Measurements from ENCODE around the gene MICB.
"Not testable (repeated sequence)": the region's sequence is repeated elsewhere in the genome, so short reads cannot be mapped to it uniquely, and the experiment has no call there.

Gene MICB

DNA sequence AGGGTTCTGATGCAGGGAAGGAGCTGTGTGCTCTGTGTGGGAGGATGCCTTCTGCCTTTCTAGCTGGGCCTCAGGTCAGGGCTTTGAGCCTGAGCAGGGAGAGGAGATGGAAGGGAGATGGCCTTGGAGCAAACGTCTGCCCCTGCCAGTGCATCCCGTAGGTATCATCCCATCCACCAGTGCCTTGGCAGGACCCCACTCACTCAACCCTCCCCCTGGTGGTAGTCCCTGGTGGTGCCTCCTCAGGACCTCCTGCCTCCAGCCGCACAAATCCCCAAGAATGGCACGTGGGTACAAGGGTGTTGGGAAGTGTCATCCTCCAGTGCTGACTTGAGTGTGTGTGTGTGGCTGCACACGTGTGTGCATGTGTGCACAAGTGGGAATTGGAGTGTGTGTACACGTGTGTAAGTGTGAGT is 23.1 kb upstream of the MICB start:
- DNase-seq (ENCODE audit: low spot score) = no peak

DNA sequence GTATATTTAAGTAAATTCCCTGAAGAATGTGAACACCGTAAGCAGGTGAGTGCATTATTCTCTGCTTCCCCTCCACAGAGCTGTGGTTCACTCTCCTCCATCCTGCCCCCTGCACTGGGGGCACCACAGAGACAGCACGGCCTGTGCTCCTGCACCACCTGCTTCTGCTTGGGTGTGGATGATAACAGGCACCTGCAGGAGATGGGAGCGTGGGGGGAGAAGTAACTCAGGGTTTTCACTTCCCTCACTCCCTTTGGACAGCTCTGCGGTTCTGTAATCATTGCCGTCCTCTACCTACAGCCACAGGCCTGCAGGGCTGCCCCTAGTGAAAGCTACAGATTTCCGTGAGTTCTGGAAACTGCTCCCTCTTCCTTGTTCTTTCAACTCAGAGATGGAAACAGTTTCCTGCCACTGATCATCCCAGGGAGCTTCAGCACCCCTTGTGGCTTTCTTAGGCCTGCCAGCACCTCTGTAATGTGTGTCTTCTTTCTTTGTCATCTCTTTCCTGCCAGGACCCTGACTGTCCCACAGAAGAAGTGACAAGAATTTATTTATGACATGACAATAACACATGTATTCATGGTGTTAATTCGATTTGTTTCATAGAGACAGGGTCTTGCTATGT is 21.3 kb upstream of the MICB start:
- no peak for DNase-seq (ENCODE audit: low spot score)

DNA sequence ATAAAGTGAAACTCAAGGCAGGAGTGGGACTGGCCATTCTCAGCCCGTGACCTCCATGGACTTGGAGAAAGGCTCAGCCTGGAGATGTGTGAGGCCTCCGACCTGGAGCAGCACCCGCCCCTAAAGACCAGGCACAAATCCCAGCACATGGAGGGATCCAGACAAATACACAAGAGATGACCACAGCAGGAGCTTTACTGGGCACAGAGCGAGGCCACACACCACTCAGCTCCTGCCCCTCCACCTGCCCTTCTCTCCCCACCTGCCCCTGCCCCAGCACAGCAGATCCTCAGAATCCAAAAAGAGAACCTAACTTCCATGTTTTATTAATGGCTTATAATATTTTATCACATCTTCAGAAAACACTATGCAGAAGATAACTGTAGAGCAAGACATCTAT is 20.4 kb upstream of the MICB start:
- DNase-seq (ENCODE audit: low spot score) = no peak

DNA sequence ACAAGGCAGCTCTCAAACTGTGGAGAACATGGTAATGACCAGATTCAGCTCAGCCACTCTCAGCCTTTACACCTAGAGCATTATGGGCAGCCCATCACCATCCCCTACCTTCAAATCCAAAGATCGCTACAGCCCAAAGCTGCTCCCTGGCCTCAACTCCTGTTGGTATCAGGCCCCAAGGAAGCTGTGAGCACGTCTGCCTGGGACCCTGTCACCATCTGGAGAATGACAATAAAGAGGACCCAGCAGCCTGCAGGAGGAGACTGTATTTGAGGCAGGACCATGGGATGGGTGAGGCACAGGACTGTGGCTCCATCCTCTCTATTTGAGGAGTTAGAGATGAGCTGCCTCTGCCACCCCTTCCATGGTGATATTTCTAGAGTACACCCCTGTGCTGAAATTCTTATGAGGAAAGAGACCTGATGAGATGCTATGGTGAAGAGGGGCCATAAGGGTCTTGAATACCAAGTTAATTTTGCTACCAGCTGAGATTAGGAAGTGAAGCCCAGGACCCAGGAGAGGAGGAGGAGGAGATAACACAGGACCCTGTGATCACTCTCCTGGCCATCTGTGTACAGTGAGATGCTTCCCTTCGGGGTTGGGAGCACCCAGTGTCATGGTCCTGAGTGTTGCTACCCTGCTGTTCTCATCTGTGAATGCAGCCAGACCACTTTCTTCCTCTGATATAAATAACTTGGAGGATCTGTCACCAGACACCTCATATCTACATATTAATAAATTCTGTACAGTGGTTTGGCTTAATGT is 19.6 kb upstream of the MICB start:
- no peak for DNase-seq (ENCODE audit: low spot score)

DNA sequence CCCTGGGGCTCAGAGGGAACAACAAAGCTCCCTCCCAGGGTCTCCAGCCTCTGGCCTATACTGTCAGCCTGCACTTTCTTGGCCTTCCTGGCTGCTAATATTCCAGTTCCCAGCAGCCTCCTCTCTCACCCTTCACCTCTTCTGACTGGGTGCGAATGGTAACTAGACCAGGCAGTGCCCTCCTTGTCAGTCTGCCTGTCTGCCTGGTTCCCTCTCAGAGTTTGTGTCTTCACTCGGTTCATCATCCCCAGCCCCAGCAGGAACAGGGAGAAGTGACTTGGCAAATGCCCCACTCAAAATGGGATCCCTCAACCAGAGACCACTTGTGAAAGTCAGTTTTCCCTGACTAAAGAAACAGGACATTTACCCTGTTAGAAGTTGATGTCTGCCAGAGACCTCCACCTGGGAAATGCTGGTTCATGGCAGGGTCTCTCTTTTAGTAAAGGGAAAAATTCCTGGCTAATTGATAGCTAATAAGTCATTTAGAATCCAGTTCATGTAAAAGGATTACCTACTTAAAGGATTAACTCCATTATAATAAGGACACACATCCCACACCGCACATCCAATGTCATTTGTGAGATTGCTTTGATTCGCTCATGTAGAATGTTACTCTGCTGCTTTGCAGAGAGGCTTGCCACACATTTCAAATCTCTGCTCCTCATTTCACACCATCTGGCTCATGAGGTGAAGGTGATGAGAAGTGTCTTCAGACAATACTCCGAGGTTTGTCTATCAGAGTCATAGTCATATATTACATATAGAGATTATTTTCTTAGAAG is 18.6 kb upstream of the MICB start:
- DNase-seq (ENCODE audit: low spot score) = no peak

DNA sequence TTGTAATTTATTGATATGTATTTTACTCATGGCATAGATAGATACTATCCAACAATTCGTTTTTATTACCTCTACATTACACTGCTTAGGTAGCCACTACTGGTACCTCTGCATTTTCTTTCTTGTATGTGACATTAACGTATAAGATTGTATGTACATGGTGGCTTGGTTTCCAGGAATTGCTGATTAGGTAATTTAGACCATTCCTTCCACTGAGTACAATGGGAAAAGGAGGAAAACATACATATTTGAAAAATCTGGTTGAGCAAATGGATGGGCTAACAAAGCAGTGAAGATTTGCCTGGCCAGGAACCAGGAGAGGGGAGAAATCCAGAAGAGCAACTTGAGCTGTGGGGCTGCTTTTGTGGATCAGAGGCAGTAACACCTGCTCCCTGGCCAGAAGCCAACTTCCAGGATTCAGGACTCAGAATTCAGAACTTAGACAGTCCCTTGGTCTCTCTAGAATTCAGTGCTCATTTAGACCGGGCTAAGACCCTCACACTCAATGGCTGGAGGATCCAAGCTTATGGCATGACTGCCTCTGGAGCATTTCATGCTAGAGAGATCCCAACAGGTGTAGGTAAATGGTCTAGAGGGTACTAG is 17.9 kb upstream of the MICB start:
- no peak for DNase-seq (ENCODE audit: low spot score)

DNA sequence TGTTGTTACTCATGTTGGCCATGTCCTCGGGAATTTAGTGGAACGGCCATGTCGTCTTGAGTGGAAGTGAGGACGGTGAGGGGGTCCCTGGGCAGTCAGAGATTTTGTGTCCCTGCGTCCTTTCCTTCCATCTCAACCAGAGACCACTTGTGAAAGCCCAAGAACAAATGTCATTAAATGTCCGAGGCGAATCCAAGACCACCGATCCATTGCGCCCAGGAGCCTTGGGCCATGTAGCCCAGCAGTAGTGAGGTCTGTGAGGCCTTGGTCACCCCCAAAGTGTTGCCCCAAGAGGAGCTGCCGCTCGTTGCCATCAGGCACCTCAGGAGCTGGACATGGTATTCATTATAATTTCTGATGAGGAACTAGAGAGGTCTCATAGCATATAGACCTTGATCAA is 17.4 kb upstream of the MICB start:
- DNase-seq (ENCODE audit: low spot score) = no peak

DNA sequence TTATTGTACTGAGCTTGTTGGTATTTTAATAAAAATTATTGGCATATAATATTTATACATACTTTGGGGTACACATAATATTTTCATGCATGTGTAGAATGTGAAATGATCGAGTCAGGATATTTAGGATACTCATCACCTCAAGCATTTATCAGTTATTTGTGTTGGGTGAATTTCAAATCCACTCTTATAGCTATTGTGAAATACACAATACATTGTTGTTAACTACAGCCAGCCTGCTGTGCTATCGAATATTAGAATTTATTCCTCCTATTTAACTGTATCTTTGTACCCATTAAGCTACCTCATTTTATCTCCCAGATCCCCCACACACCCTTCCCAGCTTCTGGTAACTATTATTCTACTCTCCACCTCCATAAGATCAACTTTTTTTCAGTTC is 14.6 kb upstream of the MICB start:
- no peak for DNase-seq (ENCODE audit: low spot score)

DNA sequence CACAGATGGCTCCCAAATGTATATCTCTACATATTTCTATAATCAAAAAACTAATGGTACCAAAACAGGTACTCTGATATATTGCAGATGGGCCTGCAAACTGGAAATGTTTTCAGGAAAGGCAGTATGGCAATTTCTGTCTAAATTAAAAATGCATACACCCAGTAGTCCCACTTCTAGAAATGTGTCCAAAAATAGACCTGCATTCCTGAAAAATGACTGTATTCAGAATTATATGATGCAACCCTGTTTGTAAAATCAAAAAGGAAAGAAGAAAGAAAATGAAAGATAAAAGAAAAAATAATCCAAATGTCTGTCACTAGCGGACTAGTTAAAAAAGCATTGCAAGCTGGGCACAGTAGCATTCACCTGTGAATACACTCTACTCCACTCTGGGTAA is 12.9 kb upstream of the MICB start:
- DNase-seq (ENCODE audit: low spot score) = no peak

DNA sequence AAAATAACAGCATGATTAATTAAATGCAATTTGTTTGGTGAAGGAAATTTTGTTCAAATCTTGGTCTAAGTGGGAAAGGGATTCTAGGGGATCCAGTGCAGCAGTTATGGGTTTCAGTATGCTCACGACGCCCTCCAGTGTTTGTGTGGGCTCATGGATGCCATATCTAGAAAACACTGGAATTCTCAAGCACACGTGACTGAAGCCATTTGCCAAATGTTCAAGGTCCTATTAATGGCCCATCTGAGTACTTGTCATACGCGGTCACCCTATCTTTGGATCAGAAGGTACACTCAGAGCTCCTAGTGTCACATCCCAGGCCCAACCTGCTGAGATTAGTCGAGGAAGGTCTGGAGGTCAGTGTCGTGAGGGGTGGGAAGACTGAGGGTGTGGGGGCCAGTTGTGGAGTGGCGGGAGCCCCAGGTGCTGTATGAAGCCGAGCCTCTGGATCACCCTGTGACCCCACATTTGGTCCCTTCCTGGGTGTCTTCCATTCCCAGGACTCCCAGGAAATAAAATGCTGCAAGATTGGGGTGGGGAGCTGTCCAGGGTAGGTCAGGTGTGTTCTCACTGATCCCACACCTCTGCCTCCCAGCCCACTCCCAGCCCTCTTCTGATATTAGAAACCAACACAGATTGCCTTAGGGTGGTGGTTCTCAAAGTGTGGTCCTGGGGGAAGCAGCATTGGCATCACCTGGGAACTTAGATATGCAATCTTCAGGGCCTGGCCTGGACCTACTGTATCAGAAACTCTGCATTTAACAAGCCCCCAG is 11.7 kb upstream of the MICB start:
- DNase-seq (ENCODE audit: low spot score) = not testable (repeated sequence)

DNA sequence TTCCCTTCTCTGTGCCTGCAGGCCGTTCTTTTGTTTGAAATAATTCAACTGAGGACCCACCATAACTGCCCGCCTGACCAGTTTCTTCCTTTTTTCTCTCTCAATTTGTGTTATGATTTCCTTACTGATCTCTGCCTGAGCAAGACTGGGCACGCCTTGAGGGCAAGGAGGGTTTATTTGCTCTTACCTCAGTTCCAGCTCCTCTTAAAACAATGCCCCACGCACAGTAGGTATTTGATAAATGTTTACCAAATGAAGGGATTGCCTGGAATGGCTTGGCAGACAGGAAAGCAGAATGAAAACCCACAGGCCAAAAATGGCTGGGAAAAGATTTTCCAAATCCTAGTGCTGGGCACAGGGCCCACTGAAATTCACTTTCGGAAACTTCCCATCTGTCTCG is 10.3 kb upstream of the MICB start:
- DNase-seq (ENCODE audit: low spot score) = not testable (repeated sequence)

DNA sequence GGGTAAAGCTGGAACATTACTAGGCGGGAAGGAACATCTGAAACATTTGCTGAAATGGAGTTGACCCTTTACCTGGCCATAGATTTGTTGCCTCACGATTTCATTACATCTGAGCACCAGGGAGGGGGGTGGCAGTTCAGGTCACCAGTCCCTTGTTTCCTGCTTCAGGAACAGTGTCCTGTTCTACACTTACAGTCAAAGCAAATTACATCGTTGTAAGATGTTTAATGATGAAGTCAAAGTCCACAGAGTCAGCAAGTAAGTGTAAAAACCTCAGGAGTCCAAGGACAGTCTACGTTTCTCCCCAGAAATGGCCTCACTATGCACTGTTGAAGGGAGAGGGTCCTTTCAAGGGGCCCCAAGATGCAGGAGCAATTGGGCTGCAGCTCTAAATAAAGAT is 8.9 kb upstream of the MICB start:
- DNase-seq (ENCODE audit: low spot score) = no peak

DNA sequence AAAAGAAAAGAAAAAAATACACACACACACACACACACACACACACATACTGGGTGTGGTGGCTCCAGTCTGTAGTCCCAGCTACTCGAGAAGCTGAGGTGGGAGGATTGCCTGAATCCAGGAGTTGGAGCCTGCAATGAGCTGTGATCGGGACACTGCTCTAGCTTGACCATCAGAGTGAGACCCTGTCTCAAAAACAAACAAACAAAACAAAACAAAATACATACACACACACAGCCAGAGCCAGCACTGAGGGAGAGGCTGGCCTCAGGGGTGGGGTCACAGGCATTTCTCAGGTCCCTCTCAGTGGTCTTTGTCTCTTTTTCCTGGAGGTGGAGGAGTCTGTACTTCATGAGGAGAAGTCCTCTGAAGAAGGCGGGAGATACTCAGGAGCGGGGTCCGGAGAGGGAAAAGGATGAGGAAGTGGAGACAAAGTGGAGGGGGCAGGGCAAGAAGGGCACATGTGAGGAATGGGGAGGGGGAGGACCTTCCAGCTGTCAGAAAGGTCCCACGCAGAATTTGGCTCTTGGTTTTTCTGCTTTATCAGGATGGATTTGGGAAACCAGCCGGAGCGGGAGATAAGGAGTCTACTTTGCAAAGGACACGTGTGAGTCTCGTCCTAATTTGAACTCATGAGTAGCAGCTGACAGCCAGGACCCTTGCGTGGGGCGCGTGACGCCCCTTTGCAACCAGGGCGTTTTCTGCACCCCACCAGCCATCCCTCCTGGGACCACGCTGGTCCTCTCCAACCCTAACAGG is 7.7 kb upstream of the MICB start:
- DNase-seq (ENCODE audit: low spot score) = no peak

DNA sequence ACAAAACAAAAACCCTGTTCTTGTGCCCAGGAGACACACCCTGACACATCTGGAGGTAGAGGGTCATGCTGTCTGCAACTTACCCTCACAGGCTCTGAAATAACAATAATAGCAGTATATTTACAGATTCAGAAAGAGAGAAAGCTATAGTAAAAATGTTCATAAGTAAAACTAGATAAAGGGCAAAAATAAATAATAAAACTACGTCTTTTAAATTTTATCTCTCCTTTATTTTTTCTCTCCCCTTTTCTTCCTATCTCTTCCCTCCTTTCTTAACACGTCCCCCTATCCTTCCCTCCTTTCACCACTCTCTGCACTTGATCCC is 4.4 kb upstream of the MICB start:
- DNase-seq (ENCODE audit: low spot score) = not testable (repeated sequence)

DNA sequence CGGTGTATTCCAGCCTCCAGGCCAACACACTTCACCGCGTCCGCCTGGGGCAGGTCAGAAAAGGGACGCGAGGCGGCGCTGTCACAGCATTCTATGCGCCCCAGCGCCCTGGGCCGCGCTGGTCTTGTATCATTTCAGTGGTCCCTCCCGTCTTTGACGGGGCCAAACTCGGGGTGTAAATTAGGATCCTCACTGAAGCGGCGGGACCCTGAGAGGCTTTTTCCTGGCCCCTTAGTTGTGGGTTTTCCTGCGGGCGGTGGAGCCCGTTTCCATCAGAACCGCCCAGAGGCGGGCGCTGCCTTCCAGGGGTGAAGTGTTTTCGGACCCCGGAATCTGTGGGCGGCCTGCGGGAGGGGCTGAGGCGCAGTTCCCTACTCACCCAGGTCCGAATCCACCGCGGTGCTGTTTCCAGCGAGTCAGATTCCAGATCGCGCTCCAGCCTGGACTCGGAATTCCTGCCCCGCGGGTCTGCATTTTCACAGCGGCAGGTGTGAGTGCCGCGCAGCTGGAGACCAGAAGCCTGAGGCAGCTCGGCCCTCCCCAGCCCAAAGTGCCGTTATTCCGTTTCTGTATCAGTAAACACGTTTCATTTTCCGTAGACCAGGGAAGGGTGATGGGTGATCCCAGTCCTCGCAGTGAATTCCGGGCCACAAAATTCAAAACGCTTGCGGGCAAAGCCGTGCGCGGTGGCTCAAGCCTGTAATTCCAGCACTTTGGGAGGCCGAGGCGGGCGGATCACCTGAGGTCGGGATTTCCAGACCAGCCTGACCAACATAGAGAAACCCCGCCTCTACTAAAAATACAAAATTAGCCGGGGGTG is 3.9 kb upstream of the MICB start:
- peak; percentile 77 for DNase-seq (ENCODE audit: low spot score)

DNA sequence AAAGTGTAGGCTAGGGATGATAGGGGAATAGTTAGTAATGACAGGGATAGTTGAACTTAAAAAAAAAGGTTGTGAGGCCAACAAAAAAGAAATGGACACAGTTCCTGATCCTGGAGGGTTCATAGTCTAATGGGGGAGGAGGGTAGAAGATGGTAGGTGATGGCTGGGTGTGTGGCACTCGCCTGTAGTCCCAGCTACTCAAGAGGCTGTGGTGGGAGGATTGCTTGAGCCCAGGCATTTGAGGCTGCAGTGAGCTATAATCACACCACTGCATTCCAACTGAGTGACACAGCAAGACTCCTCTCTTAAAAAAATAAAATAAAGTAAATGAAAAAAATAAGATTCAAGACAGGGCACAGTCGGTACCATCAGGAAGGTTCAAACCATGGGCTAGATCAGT is 2.4 kb upstream of the MICB start:
- peak; percentile 37 for DNase-seq (ENCODE audit: low spot score)

DNA sequence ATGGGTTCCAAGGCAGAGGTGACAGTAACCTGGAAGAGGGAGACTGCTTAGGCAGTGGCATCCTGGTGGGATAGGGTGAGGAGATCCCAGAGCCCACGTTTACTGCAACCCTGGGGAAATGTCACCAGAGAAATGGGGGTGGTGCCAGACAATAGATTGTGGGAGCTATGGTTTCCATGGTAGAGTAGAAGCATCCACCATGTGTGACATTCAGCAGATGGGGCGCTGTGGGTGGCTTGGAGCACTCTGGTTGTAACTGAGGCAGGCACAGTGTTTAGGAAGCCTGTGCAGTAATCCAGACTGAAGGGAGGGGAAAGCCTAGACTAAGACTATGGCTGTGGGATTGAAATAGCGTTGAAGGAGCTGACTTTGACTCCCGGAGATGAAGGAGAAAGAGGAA is 1.1 kb upstream of the MICB start:
- DNase-seq (ENCODE audit: low spot score) = not testable (repeated sequence)

DNA sequence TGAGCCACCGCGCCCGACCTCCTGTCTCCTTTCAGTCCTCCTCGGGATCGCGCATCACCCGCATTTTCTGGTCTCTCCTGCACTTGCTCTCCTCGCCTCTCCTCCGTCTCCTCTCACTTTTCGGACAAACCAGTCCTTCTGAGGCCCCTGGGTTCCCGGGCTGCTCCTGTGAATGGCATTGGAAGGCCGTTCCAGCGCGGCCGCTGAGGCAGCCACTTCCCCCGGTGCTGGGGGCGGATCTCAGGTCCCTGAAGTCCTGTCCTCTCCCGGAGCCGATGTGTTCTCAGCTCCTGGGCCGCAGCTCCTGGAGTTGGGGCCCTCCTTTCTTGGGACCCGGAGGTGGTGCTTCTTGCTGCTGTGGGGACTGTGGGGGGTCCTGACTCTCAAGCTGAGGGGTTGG is 803 bp downstream of the MICB start:
- peak; percentile 44 for DNase-seq (ENCODE audit: low spot score)

DNA sequence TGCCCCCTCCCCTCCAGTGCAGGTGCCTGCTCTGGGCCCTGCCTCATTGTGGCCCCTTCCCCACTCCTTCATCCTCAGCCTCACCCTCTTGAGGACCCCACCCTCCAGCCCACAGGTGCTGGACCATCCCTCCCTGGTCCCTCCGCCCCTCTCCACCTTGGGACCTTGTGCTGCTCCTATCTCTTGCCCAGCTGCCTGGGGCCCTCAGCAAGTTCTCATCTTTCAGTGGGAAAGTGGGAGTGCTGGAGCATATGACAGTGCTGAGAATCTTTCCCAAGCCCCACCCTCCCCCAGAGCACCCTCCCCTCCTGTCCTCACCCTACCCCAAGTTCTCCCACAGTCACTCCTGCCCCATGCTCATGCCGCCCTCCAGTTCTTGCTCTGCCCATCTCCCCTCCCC is 1.7 kb downstream of the MICB start:
- not testable (repeated sequence) for DNase-seq (ENCODE audit: low spot score)

DNA sequence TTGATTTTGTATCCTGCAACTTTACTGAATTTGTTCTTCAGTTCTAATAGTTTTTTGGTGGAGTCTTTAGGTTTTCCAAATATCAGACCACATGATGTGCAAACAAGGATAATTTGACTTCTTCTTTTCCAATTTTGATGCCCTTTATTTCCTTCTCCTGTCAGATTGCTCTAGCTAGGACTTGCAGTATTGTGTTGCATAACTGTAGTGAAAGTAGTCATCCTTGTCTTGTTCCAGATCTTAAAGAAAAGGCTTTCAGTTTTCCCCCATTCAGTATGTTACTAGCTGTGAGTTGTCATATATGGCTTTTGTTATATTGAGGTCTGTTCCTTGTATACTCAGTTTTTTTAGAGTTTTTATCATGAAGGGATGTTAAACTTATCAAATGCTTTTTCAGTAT is 4.6 kb downstream of the MICB start:
- DNase-seq (ENCODE audit: low spot score) = no peak

DNA sequence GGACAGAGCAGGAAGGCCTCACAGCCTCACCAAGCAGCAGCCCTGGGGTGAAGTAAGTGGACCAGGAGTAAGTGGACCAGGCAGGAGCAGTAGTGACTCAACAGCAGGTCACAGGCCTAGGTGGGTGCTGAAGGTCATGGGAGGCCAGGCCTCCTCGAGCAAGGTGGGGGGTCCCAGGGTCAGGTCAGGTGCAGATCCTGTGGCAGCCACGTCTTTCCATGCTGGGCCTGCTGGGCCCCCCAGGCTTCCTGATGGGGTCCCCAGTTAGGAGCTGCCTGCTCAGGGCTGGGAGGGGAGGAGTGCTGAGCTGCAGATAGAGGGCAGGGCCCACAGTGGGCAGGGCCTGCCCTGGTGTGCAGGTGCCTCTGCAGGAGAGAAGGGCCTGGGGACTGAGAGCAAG is 11.1 kb downstream of the MICB start:
- DNase-seq (ENCODE audit: low spot score) = not testable (repeated sequence)
